K562 (cell line): ENCODE data around the gene EPHA7. TPM values are rescaled to one million over a fixed set of nuclear protein-coding genes. Genes with fewer than 3 reads are reported as not detected.

Experiments
- KAT8 ChIP-seq: fragments of 450-650 bp; IDR thresholded peaks from 2 replicates; pipeline ENCODE4 v1.6.1; 2016; ENCODE audit warnings: low read depth, mild to moderate bottlenecking
- polyA plus RNA-seq, 8 experiments: library from polyadenylated mRNA; depleted of rRNA in 4 of 8; stranded (reverse) in 5 of 8; unstranded in 3 of 8; fragments of >200 nt; fragmentation: Nextera tagmentation in 2 of 8; fragmentation: Illumina TruSeq in 1 of 8; extraction: Ambion mirVana in 2 of 8; extraction: Trizol in 1 of 8; gene quantifications; 2 replicates each; pipeline versions ENCODE4 v1.2.1 to v1.2.3, GENCODE V29; 2011 to 2014; ENCODE audit warnings: inconsistent platforms in 1 of 8, missing spikeins in 1 of 8
- total RNA-seq, 7 experiments: library from RNA; depleted of rRNA in 6 of 7; stranded (reverse); fragments of >200 nt in 6 of 7; fragmentation: Illumina TruSeq in 2 of 7; extraction: Trizol in 2 of 7; gene quantifications; 2 replicates each; pipeline versions ENCODE4 v1.2.1 to v1.2.3, GENCODE V29; 2011 to 2021; ENCODE audit warnings: low replicate concordance in 1 of 7
- TF ChIP-seq, protein P1 (sequence below), 2 experiments: fragments of 450-650 bp; formaldehyde crosslinking in 1 of 2; IDR thresholded peaks; 2 replicates each; pipeline versions ENCODE4 v1.4.0 to v1.6.1; 2014 to 2020; ENCODE audit warnings: mild to moderate bottlenecking in 2 of 2, borderline replicate concordance in 1 of 2, low read depth in 1 of 2
- TF ChIP-seq, protein P2 (sequence below): sonication (generic); formaldehyde crosslinking; IDR thresholded peaks from 2 replicates; pipeline ENCODE4 v1.8.1; 2023; ENCODE audit warnings: mild to moderate bottlenecking, missing genetic modification reagents

Gene EPHA7
- total and polyA plus RNA-seq, 9 of the 15 experiments (the other 6 are each of a cell fraction or from before 2014, with no cell fraction given), result not detected

DNA sequence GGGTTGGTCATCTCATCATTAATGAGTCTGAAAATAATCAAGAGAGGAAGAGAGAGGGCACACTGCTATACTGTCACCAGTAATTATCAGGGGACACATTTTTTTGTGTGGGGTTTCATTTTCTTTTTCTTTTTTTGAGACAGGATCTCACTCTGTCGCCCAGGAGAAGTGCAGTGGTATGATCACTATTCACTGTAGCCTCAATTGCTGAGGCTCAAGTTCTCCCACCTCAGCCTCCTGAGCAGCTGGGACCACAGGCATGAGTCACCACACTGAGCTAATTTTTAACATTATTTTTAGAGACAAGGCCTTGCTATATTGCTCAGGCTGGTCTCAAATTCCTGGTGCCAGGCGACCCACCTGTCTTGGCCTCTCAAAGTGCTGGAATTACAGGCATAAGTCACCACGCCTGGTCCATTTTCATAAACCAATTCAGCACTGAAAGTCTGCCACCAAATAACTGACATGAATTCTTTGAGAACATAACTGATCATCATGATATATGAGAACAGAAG is 43.3 kb downstream of the EPHA7 start (continued):
- TF ChIP-seq, protein P1, sequence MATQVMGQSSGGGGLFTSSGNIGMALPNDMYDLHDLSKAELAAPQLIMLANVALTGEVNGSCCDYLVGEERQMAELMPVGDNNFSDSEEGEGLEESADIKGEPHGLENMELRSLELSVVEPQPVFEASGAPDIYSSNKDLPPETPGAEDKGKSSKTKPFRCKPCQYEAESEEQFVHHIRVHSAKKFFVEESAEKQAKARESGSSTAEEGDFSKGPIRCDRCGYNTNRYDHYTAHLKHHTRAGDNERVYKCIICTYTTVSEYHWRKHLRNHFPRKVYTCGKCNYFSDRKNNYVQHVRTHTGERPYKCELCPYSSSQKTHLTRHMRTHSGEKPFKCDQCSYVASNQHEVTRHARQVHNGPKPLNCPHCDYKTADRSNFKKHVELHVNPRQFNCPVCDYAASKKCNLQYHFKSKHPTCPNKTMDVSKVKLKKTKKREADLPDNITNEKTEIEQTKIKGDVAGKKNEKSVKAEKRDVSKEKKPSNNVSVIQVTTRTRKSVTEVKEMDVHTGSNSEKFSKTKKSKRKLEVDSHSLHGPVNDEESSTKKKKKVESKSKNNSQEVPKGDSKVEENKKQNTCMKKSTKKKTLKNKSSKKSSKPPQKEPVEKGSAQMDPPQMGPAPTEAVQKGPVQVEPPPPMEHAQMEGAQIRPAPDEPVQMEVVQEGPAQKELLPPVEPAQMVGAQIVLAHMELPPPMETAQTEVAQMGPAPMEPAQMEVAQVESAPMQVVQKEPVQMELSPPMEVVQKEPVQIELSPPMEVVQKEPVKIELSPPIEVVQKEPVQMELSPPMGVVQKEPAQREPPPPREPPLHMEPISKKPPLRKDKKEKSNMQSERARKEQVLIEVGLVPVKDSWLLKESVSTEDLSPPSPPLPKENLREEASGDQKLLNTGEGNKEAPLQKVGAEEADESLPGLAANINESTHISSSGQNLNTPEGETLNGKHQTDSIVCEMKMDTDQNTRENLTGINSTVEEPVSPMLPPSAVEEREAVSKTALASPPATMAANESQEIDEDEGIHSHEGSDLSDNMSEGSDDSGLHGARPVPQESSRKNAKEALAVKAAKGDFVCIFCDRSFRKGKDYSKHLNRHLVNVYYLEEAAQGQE (IDR thresholded peaks at IDR 0.05; ENCODE audit: borderline replicate concordance), result no peak
- TF ChIP-seq, protein P1 (CRISPR knock-in tag; IDR thresholded peaks at IDR 0.05; ENCODE audit: low read depth), result no peak
- TF ChIP-seq KAT8, result no peak
- TF ChIP-seq, protein P2, sequence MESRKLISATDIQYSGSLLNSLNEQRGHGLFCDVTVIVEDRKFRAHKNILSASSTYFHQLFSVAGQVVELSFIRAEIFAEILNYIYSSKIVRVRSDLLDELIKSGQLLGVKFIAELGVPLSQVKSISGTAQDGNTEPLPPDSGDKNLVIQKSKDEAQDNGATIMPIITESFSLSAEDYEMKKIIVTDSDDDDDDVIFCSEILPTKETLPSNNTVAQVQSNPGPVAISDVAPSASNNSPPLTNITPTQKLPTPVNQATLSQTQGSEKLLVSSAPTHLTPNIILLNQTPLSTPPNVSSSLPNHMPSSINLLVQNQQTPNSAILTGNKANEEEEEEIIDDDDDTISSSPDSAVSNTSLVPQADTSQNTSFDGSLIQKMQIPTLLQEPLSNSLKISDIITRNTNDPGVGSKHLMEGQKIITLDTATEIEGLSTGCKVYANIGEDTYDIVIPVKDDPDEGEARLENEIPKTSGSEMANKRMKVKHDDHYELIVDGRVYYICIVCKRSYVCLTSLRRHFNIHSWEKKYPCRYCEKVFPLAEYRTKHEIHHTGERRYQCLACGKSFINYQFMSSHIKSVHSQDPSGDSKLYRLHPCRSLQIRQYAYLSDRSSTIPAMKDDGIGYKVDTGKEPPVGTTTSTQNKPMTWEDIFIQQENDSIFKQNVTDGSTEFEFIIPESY (CRISPR knock-in tag), result no peak
